ENCODE results near the gene IL20.

The IL20 gene

GRCh38 chr1:206864939-206865671, at the start of gene IL20:
TSS of gene IL20 (plus strand) at chr1:206865623. CDS start at chr1:206865853, 230 bp downstream.
- H3K9me3 Mint-ChIP-seq = no peaks in the 10 kb centered on the region
- H3K27ac Mint-ChIP-seq = no peak within 1 kb of the TSS
- TF ChIP-seq CTCF (IDR thresholded peaks at IDR 0.05; ENCODE audit: unreplicated experiment in 3 of 3) = peak; percentile 50 to 59 (median 53)
- H3K4me1 Mint-ChIP-seq = no peaks in the 10 kb centered on the region
- peaks cover 63% of the 10 kb centered on the region for H3K27me3 Mint-ChIP-seq (ENCODE audit: low read depth)
- H3K4me3 Mint-ChIP-seq = no peak within 1 kb of the TSS
- no peaks in the 10 kb centered on the region for H3K36me3 Mint-ChIP-seq (ENCODE audit: low read depth)

GRCh38 chr1:206816390-206817287, 48.8 kb upstream of the IL20 start:
- Mint-ChIP-seq H3K36me3 (ENCODE audit: low read depth) (no peaks in the 10 kb centered on the region), H3K27me3 (ENCODE audit: low read depth) (peaks cover 6% of the 10 kb centered on the region), H3K27ac (peak overlapping the region; percentile 17 to 76 (median 71)), H3K4me3 (peak overlapping the region in 1 of 3 experiments; percentile 8), H3K4me1 (peaks cover 26% of the 10 kb centered on the region), H3K9me3 (peaks cover 12% of the 10 kb centered on the region)
- TF ChIP-seq CTCF (IDR thresholded peaks at IDR 0.05; ENCODE audit: unreplicated experiment in 3 of 3) = no peak

GRCh38 chr1:206821493-206821892, 43.9 kb upstream of the IL20 start:
- no peak overlapping the region for H3K27ac Mint-ChIP-seq
- no peak for TF ChIP-seq CTCF (IDR thresholded peaks at IDR 0.05; ENCODE audit: unreplicated experiment in 3 of 3)
- H3K36me3 Mint-ChIP-seq (ENCODE audit: low read depth) = no peaks in the 10 kb centered on the region
- H3K9me3 Mint-ChIP-seq = no peaks in the 10 kb centered on the region
- H3K4me1 Mint-ChIP-seq = peaks cover 32% of the 10 kb centered on the region
- H3K27me3 Mint-ChIP-seq (ENCODE audit: low read depth) = peaks cover 12% of the 10 kb centered on the region
- H3K4me3 Mint-ChIP-seq = no peak overlapping the region

GRCh38 chr1:206823727-206824126, 41.7 kb upstream of the IL20 start:
- no peak for TF ChIP-seq CTCF (IDR thresholded peaks at IDR 0.05; ENCODE audit: unreplicated experiment in 3 of 3)
- Mint-ChIP-seq H3K36me3 (ENCODE audit: low read depth) (no peaks in the 10 kb centered on the region), H3K9me3 (no peaks in the 10 kb centered on the region), H3K27ac (peak overlapping the region in 2 of 3 experiments; percentile 23 to 58), H3K4me3 (no peak overlapping the region), H3K27me3 (ENCODE audit: low read depth) (peaks cover 15% of the 10 kb centered on the region), H3K4me1 (peaks cover 27% of the 10 kb centered on the region)

GRCh38 chr1:206824331-206824730, 41.1 kb upstream of the IL20 start:
- Mint-ChIP-seq H3K4me3 (no peak overlapping the region), H3K36me3 (ENCODE audit: low read depth) (no peaks in the 10 kb centered on the region), H3K9me3 (no peaks in the 10 kb centered on the region), H3K4me1 (peaks cover 27% of the 10 kb centered on the region), H3K27ac (peak overlapping the region in 2 of 3 experiments; percentile 23 to 58), H3K27me3 (ENCODE audit: low read depth) (peaks cover 18% of the 10 kb centered on the region)
- TF ChIP-seq CTCF (IDR thresholded peaks at IDR 0.05; ENCODE audit: unreplicated experiment in 3 of 3) = no peak

Measured in nephron (organoid).